Neural cell (in vitro differentiated cells): Measurements from ENCODE around the gene CELF4. TPM values are rescaled to one million over a fixed set of nuclear protein-coding genes. Genes with fewer than 3 reads are reported as not detected.

ENCODE experiments used
- H2AFZ ChIP-seq: fragments of 200-600, 300-800 bp; sonication (generic), shearing (Covaris generic); 2 replicates; pipeline ENCODE4 v1.6.0; 2014; ENCODE audit warnings: low read depth, mild to moderate bottlenecking, antibody characterized with exemption, low read length, moderate library complexity
- H3F3A ChIP-seq: fragments of 200-600 bp; shearing (Covaris generic); 2 replicates; pipeline ENCODE4 v1.6.1; 2016; ENCODE audit warnings: mild to moderate bottlenecking, moderate library complexity, mixed read lengths, antibody characterized with exemption, low read length; ENCODE audit not compliant: insufficient read depth, poor library complexity, severe bottlenecking
- H3K27ac ChIP-seq: fragments of 200-600, 300-800 bp; sonication (generic), shearing (Covaris generic); 2 replicates; pipeline ENCODE4 v1.5.1; 2014; ENCODE audit warnings: mild to moderate bottlenecking, low read length, moderate library complexity
- H3K27me3 ChIP-seq: fragments of 300-800, 200-600 bp; sonication (generic), shearing (Covaris generic); 2 replicates; pipeline ENCODE4 v1.6.0; 2014; ENCODE audit warnings: mild to moderate bottlenecking, low read depth, low read length, moderate library complexity; ENCODE audit not compliant: insufficient read depth
- H3K36me3 ChIP-seq: fragments of 300-800, 200-600 bp; sonication (generic), shearing (Covaris generic); 2 replicates; pipeline ENCODE4 v1.5.1; 2014; ENCODE audit warnings: mild to moderate bottlenecking, antibody characterized with exemption, low read length, moderate library complexity; ENCODE audit not compliant: insufficient read depth
- H3K4me2 ChIP-seq: fragments of 300-800, 200-600 bp; sonication (generic), shearing (Covaris generic); 2 replicates; pipeline ENCODE4 v1.6.0; 2014; ENCODE audit warnings: mild to moderate bottlenecking, low read length
- H3K4me3 ChIP-seq: fragments of 300-800, 200-600 bp; sonication (generic), shearing (Covaris generic); 2 replicates; pipeline ENCODE4 v1.5.1; 2014; ENCODE audit warnings: mild to moderate bottlenecking, low read length, moderate library complexity
- H3K79me2 ChIP-seq: fragments of 200-600 bp; shearing (Covaris generic); replicated peaks from 2 replicates; pipeline ENCODE4 v1.6.0; 2014; ENCODE audit warnings: mild to moderate bottlenecking, low read length, moderate library complexity; ENCODE audit not compliant: insufficient read depth
- H3K9ac ChIP-seq: fragments of 300-800, 200-600 bp; sonication (generic), shearing (Covaris generic); 2 replicates; pipeline ENCODE4 v1.6.1; 2016; ENCODE audit warnings: mild to moderate bottlenecking, low read length, mixed read lengths
- H3K9me2 ChIP-seq: fragments of 200-600 bp; shearing (Covaris generic); 2 replicates; pipeline ENCODE4 v1.6.1; 2016; ENCODE audit warnings: mild to moderate bottlenecking, low read length, mixed read lengths; ENCODE audit not compliant: insufficient read depth
- H3K9me3 ChIP-seq: fragments of 200-600, 300-800 bp; sonication (generic), shearing (Covaris generic); 2 replicates; pipeline ENCODE4 v1.6.1; 2016; ENCODE audit warnings: mild to moderate bottlenecking, mixed run types, low read length, moderate library complexity, mixed read lengths
- H4K20me1 ChIP-seq: fragments of 200-600 bp; shearing (Covaris generic); 2 replicates; pipeline ENCODE4 v1.6.1; 2016; ENCODE audit warnings: mild to moderate bottlenecking, mixed run types; ENCODE audit not compliant: insufficient read depth
- CTCF ChIP-seq: fragments of 450-650 bp; IDR thresholded peaks from 2 replicates; pipeline ENCODE4 v1.5.1; 2014; ENCODE audit warnings: antibody characterized with exemption, mild to moderate bottlenecking, moderate library complexity; ENCODE audit not compliant: poor library complexity, severe bottlenecking
- EP300 ChIP-seq: fragments of 450-650 bp; conservative IDR thresholded peaks from 2 replicates; pipeline ENCODE4 v1.6.1; 2014; ENCODE audit warnings: antibody characterized with exemption, mild to moderate bottlenecking, moderate library complexity; ENCODE audit not compliant: poor library complexity, severe bottlenecking
- EZH2 ChIP-seq: fragments of 200-600, 300-800 bp; shearing (Covaris generic), sonication (generic); IDR thresholded peaks from 2 replicates; pipeline ENCODE4 v1.6.1; 2014; ENCODE audit warnings: antibody characterized with exemption, low read length, borderline replicate concordance, mild to moderate bottlenecking; ENCODE audit not compliant: insufficient read depth, poor library complexity, severe bottlenecking
- MXI1 ChIP-seq: fragments of 450-650 bp; conservative IDR thresholded peaks from 2 replicates; pipeline ENCODE4 v1.6.1; 2014; ENCODE audit warnings: antibody characterized with exemption, mild to moderate bottlenecking; ENCODE audit not compliant: poor library complexity, severe bottlenecking
- POLR2AphosphoS5 ChIP-seq: IDR thresholded peaks from 2 replicates; pipeline ENCODE4 v1.6.1; 2012
- RAD21 ChIP-seq: fragments of 450-650 bp; conservative IDR thresholded peaks from 2 replicates; pipeline ENCODE4 v1.6.1; 2014; ENCODE audit warnings: antibody characterized with exemption, mild to moderate bottlenecking, moderate library complexity
- REST ChIP-seq: IDR thresholded peaks from 2 replicates; pipeline ENCODE4 v1.6.1; 2012; ENCODE audit warnings: borderline replicate concordance
- SMC3 ChIP-seq: fragments of 450-650 bp; conservative IDR thresholded peaks from 2 replicates; pipeline ENCODE4 v1.6.1; 2014; ENCODE audit warnings: antibody characterized with exemption, mild to moderate bottlenecking, moderate library complexity; ENCODE audit not compliant: poor library complexity
- TAF1 ChIP-seq: IDR thresholded peaks from 2 replicates; pipeline ENCODE4 v1.6.1; 2012; ENCODE audit warnings: low read depth
- polyA plus RNA-seq: library from polyadenylated mRNA; depleted of rRNA; stranded (reverse); fragments of >200 nt; gene quantifications from 2 replicates; pipeline ENCODE4 v1.2.3, GENCODE V29; 2014

CELF4 gene
- polyA plus RNA-seq, 1 donor from 2014 or later: 191 TPM

DNA sequence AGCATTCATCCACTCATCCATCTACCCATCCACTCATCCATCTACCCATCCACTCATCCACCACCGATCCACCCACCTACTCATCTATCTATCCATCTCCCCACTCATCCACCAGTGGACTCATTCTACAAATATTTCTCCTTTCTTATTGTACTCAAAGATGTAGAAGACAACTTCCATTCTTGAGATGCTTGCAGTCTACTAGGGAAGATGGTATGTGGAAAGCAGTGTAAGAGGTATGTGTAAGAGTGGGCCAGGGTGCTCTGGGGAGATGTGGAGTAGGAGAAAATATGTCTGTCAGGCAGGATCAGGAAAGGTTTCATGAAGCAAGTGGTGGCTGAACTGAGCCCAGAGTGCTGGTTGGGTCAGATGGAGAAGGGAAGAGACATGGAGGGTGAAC lies 150.8 kb downstream of the CELF4 start:
- no peaks in the 10 kb centered on the region for H3K79me2 ChIP-seq

GRCh38 chr18:37412829-37413228 lies 152.8 kb downstream of the CELF4 start:
- no peak overlapping the region for H3K4me3 ChIP-seq
- no peaks in the 10 kb centered on the region for H3K36me3 ChIP-seq
- no peaks in the 10 kb centered on the region for H3K79me2 ChIP-seq
- H3K9me3 ChIP-seq: peaks cover 2% of the 10 kb centered on the region
- H2AFZ ChIP-seq: no peak overlapping the region
- H3K9ac ChIP-seq: no peak overlapping the region
- H3K27me3 ChIP-seq: no peaks in the 10 kb centered on the region
- H3K27ac ChIP-seq: no peak overlapping the region
- no peaks in the 10 kb centered on the region for H3F3A ChIP-seq
- H4K20me1 ChIP-seq: no peaks in the 10 kb centered on the region
- no peak overlapping the region for H3K4me2 ChIP-seq
- TF ChIP-seq EP300 (no peak), RAD21 (no peak), EZH2 (no peak), SMC3 (no peak), POLR2AphosphoS5 (no peak), REST (no peak)
- no peaks in the 10 kb centered on the region for H3K9me2 ChIP-seq

More for the DNA sequence above, 150.8 kb downstream of the CELF4 start:
- no peak for TF ChIP-seq MXI1
- TF ChIP-seq POLR2AphosphoS5: no peak
- no peak for TF ChIP-seq EZH2
- no peak for TF ChIP-seq TAF1
- TF ChIP-seq RAD21: no peak
- TF ChIP-seq SMC3: no peak
- no peak for TF ChIP-seq CTCF
- no peak for TF ChIP-seq EP300
- Histone ChIP-seq H3K36me3 (no peaks in the 10 kb centered on the region), H3K9me2 (no peaks in the 10 kb centered on the region), H3K9me3 (peaks cover 2% of the 10 kb centered on the region), H3K27me3 (no peaks in the 10 kb centered on the region), H2AFZ (no peak overlapping the region), H3K27ac (no peak overlapping the region), H3K9ac (no peak overlapping the region), H3K4me2 (no peak overlapping the region), H3F3A (no peaks in the 10 kb centered on the region), H3K4me3 (no peak overlapping the region), H4K20me1 (no peaks in the 10 kb centered on the region)

DNA sequence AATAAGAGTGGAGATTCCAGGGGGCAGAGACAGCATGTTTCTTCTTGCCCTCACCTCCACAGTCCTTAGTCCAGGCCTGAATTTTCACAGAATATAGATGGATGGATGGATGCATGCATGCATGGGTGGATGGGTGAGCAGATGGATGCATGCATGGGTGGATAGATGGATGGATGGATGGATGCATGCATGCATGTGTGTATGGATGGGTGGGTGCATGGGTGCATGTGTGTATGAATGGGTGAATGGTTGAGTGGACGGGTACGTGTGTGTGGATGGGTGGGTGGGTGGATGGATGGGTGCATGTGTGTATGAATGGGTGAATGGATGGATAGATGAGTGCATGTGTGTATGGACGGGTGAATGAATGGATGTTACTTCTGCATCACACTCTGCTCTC lies 153.3 kb downstream of the CELF4 start:
- Histone ChIP-seq H4K20me1 (no peaks in the 10 kb centered on the region), H3K4me2 (no peak overlapping the region), H3K4me3 (no peak overlapping the region), H3K9ac (no peak overlapping the region), H3F3A (no peaks in the 10 kb centered on the region), H3K36me3 (no peaks in the 10 kb centered on the region), H3K27me3 (no peaks in the 10 kb centered on the region), H3K9me2 (no peaks in the 10 kb centered on the region), H3K79me2 (no peaks in the 10 kb centered on the region), H2AFZ (no peak overlapping the region), H3K9me3 (peaks cover 2% of the 10 kb centered on the region), H3K27ac (no peak overlapping the region)
- TF ChIP-seq RAD21 (no peak), CTCF (no peak), MXI1 (no peak), SMC3 (no peak), EZH2 (no peak), EP300 (no peak), TAF1 (no peak), REST (no peak), POLR2AphosphoS5 (no peak)
